Amygdala (tissue), 56 donors: ENCODE data around the gene TMEM214.

Source experiments
- DNase-seq, 56 donors: peaks; one replicate each; lab custom pipeline; 2025; lab: John Stamatoyannopoulos, UW

The TMEM214 gene

GRCh38 chr2:27038631-27039339 is 6.0 kb downstream of the TMEM214 start:
- no peak for DNase-seq

DNA sequence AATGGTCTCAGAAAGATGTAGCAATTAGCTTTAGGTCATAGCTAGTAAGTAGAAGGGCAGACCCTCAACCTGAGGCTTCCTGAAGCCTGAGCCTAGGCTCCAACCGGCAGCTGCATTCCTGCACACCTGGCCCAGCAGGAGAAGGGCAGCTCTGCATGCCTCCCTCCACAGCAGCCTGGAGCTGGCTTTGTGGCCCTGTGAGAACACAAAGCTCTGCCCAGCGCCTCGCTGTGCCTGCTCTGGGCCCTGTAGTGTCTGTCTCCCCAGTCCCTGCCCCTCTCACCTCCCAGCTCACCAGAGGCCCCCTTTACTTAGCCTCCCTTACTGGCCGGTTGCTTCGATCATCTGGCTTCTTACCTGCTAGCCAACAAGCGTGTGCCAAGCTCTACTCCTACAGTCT is 6.7 kb downstream of the TMEM214 start:
- no peak for DNase-seq

- no peak for DNase-seq
Observed at GRCh38 chr2:27039871-27040270, 7.1 kb downstream of the TMEM214 start.

- no peak for DNase-seq
Observed at GRCh38 chr2:27040282-27040681, 7.5 kb downstream of the TMEM214 start.

DNA sequence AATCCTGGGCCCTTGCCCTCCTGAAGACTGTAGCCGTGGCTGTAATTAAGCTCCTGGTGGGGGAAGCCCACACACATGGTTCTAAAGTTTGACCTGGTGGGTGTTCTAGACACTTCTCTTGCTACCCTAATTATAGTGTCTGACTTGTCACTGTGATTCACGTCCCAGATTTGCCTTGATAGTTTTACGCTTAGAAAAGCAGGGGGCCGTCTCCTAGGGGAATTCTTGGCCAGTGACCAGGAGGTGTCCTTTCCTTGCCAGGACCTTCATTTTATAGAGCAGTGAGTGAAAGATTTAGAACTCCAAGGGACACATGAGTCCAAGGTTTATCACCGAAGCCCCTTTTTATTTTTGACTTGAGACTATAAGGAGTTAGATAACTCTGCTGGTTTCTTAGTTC is 9.0 kb downstream of the TMEM214 start:
- DNase-seq: peak in 1 of 56 donors; percentile 29

DNA sequence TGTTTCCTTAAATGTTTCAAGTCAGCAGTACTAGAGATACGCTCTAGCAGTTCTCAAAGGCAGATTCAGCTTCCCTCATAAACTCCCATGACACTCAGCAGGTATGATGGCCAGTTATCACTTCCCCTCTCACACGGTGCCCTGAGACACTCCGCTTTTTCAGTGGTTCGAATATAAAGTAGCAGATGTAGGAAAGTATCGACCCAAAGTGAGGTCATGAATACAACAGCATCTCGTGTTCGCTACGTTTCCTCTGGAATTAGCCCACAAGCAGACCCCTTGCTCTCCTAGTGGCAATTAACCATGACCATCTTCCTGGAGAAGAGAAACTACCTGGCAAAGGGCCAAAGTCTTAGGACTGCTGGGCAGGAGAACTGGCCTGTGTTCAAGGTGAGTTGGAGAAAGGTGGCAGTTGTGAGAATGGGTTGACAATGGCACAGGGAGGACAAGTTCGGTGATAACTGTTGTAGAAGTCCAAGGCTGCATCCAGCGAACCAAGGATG is 9.4 kb downstream of the TMEM214 start:
- no peak for DNase-seq

GRCh38 chr2:27042985-27043634 is 10.3 kb downstream of the TMEM214 start:
- DNase-seq: no peak

GRCh38 chr2:27049422-27050280 is 16.9 kb downstream of the TMEM214 start:
- peak in 13 of 56 donors; percentile 18 to 64 (median 45) for DNase-seq

DNA sequence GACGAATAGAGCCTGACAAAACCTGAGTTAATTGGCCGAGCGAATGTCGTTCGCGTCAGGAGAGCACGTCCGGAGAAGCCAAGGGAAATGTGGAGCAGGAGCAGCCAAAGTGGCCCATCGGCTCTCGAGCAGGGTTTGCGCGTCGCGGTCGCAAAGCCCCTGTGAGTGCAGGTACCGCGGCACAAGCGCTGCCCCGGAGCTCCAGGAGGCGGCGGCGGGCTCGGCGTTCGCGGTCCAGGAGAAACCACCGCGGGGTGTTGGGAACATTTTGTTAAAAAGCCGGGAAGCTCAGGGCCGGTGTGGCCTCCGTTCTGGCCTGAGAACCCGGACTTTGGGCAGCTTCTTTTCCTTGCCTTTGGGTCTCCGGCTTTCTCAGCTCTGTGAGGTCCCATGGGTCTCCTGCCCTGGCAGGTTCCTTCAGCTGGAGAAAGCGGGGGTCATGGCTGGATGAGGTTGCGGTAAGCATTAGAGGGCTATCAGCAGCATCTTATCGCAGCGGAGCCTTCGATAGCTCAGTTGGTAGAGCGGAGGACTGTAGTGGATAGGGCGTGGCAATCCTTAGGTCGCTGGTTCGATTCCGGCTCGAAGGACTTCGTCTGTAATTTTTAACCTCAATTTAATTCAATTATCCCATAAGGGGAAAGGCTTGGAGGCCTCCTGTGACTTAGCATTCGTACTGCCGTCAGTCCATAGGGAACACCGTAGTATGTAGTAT is 17.7 kb downstream of the TMEM214 start:
- peak; percentile 45 to 97 (median 86) for DNase-seq

- peak; percentile 23 to 96 (median 89) for DNase-seq
Observed at GRCh38 chr2:27050996-27051901, 18.5 kb downstream of the TMEM214 start, which contains the start of gene AGBL5. Gene AGBL5, plus strand, starts transcription at chr2:27051668. Its CDS starts 1,291 bp downstream, at chr2:27052959.

DNA sequence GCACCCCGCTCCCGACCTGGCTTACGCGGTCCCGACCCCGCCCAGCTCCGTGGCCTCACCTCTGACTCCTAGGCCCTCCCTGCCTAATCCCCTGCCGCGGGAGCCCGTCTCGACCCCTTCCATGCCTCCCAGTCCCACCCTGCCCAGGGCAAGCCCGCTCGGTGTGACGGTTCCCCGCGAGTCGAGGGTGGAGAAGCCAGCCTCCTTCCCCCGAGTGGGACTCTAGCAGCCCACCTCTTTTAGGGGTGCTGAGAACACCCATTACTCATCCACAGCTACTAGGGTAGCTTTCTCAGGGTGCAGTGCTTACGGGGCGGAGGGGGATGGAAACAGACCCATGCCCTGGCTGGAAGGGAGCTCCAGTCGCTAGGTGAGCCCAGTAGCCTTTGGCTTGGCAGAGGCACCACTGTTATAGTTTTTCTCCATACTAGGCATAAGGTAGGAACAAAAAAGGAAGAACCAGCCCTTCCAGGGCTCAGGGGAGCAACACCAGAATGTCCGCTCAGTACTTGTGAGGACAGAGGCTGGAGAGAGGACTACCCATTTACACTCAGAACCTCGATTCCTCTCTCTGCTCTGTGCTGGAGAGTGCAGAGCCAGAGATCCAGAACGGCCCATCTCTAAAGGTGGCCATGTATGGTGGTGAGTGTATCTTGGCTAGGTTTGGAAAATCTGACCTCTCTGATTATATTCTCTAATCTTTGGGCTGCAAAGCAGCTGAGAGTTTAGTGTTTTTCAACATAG is 19.3 kb downstream of the TMEM214 start:
- DNase-seq: peak in 12 of 56 donors; percentile 37 to 80 (median 48)

DNA sequence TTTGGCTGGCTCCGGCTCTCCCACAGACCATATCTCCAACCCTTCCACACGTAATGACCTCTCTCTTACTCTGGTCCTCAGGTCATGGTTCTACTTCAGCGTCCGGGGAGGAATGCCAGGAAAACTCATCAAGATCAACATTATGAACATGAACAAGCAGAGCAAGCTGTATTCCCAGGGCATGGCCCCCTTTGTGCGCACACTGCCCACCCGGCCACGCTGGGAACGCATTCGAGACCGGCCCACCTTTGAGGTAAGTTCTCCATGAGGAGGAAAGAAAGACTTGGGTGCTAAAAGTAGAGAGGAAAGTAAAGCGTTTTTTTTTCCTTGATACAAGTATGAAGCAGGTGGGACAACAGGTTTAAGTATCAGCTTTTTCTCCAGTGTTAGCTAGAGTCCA is 20.6 kb downstream of the TMEM214 start:
- DNase-seq: no peak

DNA sequence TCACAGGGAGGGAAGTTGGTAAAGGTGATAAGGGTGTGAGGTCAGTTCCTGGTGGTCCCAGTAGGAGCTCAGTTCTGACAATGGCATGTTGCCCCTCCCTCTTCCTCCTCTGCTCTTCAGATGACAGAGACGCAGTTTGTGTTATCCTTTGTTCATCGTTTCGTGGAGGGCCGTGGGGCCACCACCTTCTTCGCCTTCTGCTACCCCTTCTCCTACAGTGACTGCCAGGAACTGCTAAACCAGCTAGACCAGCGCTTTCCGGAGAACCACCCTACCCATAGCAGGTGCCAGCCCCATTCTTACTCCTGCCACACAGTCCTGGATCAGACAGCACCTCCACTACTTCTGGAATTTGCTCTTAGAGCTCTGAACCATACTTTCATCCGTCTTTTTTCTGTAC is 21.0 kb downstream of the TMEM214 start:
- no peak for DNase-seq

DNA sequence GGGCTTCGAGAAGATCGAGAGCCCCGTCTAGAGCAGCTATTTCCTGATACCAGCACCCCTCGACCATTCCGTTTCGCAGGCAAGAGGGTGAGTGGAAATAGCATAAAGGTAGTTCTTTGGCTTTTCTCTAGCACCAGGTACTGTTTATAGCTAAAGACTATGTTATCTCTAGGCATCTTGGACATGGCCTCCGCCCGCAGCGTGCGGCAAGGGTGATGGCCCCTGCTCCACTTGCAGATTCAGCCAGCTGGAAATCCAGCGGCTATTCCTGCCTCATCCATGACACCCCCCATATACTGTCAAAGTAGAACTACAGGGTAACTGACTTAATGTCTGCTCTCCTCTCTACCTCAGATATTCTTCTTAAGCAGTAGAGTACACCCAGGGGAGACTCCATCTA is 22.0 kb downstream of the TMEM214 start:
- no peak for DNase-seq

GRCh38 chr2:27057184-27057583 is 24.4 kb downstream of the TMEM214 start:
- no peak for DNase-seq

DNA sequence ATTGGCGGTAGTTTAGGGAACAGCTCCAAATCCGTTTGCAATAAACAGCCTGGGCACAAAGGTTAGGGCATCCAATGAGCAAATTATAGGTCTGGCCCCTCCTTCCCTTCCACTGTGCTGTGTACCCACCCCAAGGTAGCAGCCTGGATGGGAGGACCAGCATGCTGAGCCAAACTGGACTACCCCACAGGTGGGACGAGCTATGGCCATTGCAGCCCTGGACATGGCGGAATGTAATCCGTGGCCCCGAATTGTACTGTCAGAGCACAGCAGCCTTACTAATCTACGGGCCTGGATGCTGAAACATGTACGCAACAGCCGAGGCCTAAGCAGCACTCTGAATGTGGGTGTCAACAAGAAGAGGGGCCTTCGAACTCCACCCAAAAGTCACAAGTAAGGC is 25.4 kb downstream of the TMEM214 start:
- no peak for DNase-seq

DNA sequence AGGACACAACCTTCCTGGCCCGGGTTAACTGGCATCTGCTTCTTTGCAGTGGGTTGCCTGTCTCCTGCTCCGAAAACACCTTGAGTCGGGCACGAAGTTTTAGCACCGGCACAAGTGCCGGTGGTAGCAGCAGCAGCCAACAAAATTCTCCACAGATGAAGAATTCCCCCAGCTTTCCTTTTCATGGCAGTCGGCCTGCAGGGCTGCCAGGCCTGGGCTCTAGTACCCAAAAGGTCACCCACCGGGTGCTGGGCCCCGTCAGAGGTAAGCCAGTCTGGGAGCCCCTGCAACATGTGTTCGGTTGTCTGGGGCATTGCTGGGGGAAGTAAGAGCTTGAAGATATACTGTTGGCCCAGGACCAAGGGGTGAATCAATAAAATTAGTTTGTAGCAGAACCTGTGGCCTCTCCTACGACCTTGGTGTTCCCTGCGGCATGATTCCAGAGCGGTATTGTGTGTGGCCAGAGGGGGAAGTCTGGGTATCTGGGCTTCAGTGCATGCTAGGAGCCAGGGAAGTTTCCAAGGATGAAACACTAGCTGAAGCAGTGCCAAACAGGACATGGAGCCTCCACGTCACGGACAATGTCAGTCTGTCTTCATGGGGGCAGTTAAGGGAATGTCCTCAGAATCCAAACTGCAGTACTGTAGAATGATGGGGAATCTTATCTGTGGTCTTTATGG is 26.5 kb downstream of the TMEM214 start:
- DNase-seq: no peak

DNA sequence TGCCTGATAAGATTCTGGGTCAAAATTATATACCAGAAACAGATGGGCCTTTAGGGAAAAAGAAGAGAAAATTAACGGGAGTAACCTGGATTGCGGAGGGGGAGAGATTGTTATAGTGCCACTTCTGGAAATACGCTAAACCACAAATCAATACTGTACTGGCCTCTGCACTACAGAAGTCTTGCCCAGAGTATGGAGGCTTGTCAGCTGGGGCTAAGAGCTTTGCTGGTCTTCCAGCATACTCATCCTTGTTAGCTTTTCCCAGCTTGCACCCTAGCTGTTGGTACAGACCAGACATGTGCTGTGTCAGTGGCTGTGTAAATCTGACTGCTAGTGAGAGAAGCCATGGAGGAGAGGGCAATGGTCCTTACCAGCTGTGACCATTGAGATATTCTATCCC is 27.6 kb downstream of the TMEM214 start:
- DNase-seq: no peak
